Activated naive CD8-positive, alpha-beta T cell (primary cell): Measurements from ENCODE around the gene NLGN1.
"Not testable (repeated sequence)": the region's sequence is repeated elsewhere in the genome, so short reads cannot be mapped to it uniquely, and the experiment has no call there.

Experiments used
- H3K27ac Mint-ChIP-seq: one replicate; pipeline ENCODE4 v1.8.0; 2021; ENCODE audit warnings: mixed read lengths
- H3K27me3 Mint-ChIP-seq: one replicate; pipeline ENCODE4 v1.8.0; 2021; ENCODE audit warnings: mixed read lengths
- H3K36me3 Mint-ChIP-seq: one replicate; pipeline ENCODE4 v1.8.0; 2021; ENCODE audit warnings: mixed read lengths
- H3K4me1 Mint-ChIP-seq: one replicate; pipeline ENCODE4 v1.8.0; 2021; ENCODE audit warnings: low read depth, mixed read lengths
- H3K4me3 Mint-ChIP-seq: one replicate; pipeline ENCODE4 v1.8.0; 2021; ENCODE audit warnings: mild to moderate bottlenecking, mixed read lengths
- H3K9me3 Mint-ChIP-seq: one replicate; pipeline ENCODE4 v1.8.0; 2021; ENCODE audit warnings: low read depth, mixed read lengths

The NLGN1 gene

DNA sequence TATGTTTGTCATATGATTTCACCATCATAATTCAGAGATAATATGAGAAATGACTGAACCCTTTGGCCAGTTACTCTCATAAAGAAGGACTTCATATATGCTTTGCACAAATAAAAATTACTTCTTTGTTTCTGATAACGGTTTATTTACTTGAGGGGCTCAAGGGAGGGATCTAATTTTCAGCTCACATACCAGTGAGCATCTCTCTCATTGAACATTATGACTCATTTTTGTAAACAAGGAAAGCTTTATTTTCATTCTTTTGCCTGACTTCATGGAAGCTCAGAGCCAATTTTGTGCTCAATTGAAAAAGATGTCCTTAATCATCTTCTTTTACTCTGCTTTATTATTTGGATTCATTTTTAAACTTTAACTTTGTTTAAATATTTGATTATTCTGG lies 5.8 kb downstream of the NLGN1 start:
- Mint-ChIP-seq H3K27ac (no peak overlapping the region), H3K36me3 (no peaks in the 10 kb centered on the region), H3K4me1 (peaks cover under 1% of the 10 kb centered on the region), H3K27me3 (peaks cover 25% of the 10 kb centered on the region), H3K4me3 (no peak overlapping the region), H3K9me3 (no peaks in the 10 kb centered on the region)

DNA sequence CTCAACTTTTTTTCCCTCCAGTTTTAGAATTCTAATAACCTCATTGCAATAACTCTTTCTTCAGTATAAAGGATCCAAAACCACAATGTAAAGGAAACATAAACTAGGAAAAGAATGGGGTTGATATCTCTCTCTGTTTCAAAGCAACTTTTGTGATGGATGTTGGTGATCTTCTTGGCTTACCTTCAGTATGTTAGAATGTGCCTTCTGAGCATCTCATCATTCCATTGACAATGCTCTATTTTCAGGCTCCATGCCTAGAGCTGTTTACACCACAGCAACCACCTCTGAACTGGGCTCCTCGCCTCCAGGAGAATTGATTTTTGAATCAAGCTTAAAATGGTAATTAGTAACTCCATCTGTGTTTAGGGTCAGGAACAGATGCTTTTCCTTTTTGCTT lies 6.6 kb downstream of the NLGN1 start:
- Mint-ChIP-seq H3K27me3 (peaks cover 20% of the 10 kb centered on the region), H3K4me1 (no peaks in the 10 kb centered on the region), H3K9me3 (no peaks in the 10 kb centered on the region), H3K36me3 (no peaks in the 10 kb centered on the region), H3K27ac (no peak overlapping the region), H3K4me3 (no peak overlapping the region)

DNA sequence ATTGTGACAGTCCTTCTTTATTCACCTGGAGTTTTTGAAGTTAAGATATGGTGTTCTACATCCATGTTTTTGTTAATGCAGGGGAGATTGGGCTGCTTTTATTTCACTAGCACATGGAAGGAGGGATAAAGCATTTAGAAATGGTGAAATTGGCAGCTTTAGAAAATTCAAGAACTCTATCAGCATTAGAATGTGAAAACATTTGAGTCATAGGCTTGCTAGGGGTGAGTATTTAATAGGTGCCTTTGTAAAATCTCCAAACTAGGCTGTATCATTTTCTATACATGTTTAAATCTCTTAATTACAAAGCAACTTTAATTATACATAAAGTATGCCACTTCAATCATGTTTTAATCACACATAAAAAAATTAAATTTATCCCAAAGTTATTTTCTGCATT lies 12.9 kb downstream of the NLGN1 start:
- Mint-ChIP-seq H3K27ac (no peak overlapping the region), H3K27me3 (peaks cover 1% of the 10 kb centered on the region), H3K4me3 (no peak overlapping the region), H3K9me3 (no peaks in the 10 kb centered on the region), H3K36me3 (no peaks in the 10 kb centered on the region), H3K4me1 (no peaks in the 10 kb centered on the region)

DNA sequence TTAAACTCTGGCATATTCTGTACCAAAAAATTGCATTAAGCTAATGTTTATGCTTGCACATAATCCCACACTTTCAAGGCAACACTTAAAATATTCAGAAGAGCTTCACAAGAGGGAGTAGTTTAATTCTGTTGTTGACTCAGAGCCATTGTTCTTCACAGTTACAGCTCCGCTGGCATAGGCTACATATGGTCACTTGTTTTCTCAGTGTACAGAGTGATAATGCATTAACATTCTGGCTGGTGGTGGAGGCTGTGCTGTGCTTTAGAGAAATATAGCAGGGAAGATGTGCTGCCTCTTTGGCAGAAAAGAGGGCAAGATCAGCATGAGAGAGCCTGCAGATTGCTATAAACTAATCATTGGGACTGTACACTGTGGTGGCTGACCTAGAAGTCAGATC lies 13.3 kb downstream of the NLGN1 start:
- no peaks in the 10 kb centered on the region for H3K4me1 Mint-ChIP-seq
- no peak overlapping the region for H3K4me3 Mint-ChIP-seq
- no peaks in the 10 kb centered on the region for H3K9me3 Mint-ChIP-seq
- H3K27ac Mint-ChIP-seq = no peak overlapping the region
- no peaks in the 10 kb centered on the region for H3K36me3 Mint-ChIP-seq
- H3K27me3 Mint-ChIP-seq = peaks cover 1% of the 10 kb centered on the region

DNA sequence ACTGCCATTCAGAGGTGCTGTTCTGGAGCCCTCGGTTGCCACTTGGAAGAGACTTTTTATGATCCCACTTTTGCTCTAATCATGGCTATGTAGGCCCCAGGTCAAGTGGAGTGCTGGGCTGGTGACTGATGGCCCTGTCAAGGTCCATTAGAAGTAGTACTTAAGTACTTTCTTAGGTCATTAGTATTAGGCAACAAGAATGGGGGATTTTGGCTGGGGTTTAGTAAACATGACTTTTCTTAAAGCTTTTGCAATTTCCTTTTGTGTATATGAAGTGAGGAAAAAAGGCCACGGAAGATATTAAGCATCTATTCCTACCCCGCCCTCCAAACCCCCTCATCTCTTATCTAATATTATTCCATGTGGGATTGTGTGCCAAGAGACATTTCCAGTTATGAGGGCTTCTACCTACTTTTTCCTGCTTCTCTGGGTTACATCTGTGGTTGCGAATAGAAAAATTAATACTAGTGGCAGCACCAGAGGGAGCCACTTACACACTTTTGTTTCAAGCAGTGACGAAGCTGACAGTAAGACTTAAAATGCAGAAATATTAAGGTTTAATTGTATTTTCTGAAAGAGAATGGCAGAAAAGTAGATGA lies 13.9 kb downstream of the NLGN1 start:
- Mint-ChIP-seq H3K9me3 (no peaks in the 10 kb centered on the region), H3K4me1 (no peaks in the 10 kb centered on the region), H3K4me3 (no peak overlapping the region), H3K36me3 (no peaks in the 10 kb centered on the region), H3K27me3 (peaks cover 1% of the 10 kb centered on the region), H3K27ac (no peak overlapping the region)

GRCh38 chr3:173416070-173416469 lies 18.5 kb downstream of the NLGN1 start:
- Mint-ChIP-seq H3K36me3 (no peaks in the 10 kb centered on the region), H3K4me3 (no peak overlapping the region), H3K27ac (no peak overlapping the region), H3K27me3 (no peaks in the 10 kb centered on the region), H3K4me1 (no peaks in the 10 kb centered on the region), H3K9me3 (no peaks in the 10 kb centered on the region)

DNA sequence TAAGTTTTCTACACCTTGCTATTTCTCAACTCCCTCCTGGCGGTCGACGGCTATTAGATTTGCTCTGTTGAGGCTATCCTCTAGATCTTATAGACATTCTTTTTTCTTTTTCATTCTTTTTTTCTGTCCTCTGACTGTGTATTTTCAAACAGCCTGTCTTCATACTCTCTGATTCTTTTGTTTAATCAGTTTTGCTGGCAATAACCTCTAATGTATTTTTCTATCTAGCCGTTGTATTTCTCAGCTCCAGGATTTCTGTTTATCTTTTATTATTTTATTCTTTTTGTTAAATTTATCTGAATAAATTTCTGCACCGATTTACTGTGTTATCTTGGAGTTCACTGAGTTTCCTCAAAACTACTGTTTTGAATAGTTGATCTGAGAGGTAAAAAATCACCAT lies 31.5 kb downstream of the NLGN1 start:
- H3K36me3 Mint-ChIP-seq = no peaks in the 10 kb centered on the region
- no peak overlapping the region for H3K27ac Mint-ChIP-seq
- no peak overlapping the region for H3K4me3 Mint-ChIP-seq

GRCh38 chr3:173429527-173429926 lies 32.0 kb downstream of the NLGN1 start:
- Mint-ChIP-seq H3K9me3 (peaks cover 27% of the 10 kb centered on the region), H3K27ac (no peak overlapping the region), H3K4me1 (no peaks in the 10 kb centered on the region), H3K36me3 (no peaks in the 10 kb centered on the region), H3K27me3 (no peaks in the 10 kb centered on the region), H3K4me3 (no peak overlapping the region)

More for the DNA sequence above, 31.5 kb downstream of the NLGN1 start:
- Mint-ChIP-seq H3K9me3 (peaks cover 28% of the 10 kb centered on the region), H3K27me3 (no peaks in the 10 kb centered on the region), H3K4me1 (no peaks in the 10 kb centered on the region)

- no peak overlapping the region for H3K4me3 Mint-ChIP-seq
- no peaks in the 10 kb centered on the region for H3K4me1 Mint-ChIP-seq
- H3K27ac Mint-ChIP-seq = no peak overlapping the region
These were observed 33.0 kb downstream of the NLGN1 start for GRCh38 chr3:173430576-173430975.

GRCh38 chr3:173439004-173439403 lies 41.5 kb downstream of the NLGN1 start:
- no peaks in the 10 kb centered on the region for H3K4me1 Mint-ChIP-seq
- H3K27ac Mint-ChIP-seq = no peak overlapping the region
- H3K36me3 Mint-ChIP-seq = no peaks in the 10 kb centered on the region

More at GRCh38 chr3:173430576-173430975, 33.0 kb downstream of the NLGN1 start:
- Mint-ChIP-seq H3K9me3 (peaks cover 23% of the 10 kb centered on the region), H3K36me3 (no peaks in the 10 kb centered on the region), H3K27me3 (no peaks in the 10 kb centered on the region)

DNA sequence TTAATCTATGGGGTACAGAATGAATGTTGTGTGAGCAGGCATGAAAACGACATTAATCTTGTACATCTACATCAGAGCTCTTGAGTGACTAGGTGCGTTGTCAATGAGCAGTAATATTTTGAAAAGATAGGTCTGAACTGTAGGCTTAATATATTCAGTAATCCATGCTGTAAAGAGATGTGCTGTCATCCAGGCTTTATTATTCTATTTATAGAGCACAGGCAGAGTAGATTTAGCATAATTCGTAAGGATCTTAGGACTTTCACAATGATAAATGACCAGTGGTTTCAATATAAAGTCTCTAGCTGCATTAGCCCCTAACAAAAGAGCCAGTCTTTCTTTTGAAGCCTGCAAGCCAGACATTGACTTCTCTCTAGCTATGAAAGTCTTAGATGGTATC lies 43.0 kb downstream of the NLGN1 start:
- H3K27ac Mint-ChIP-seq = no peak overlapping the region
- no peaks in the 10 kb centered on the region for H3K4me1 Mint-ChIP-seq
- H3K27me3 Mint-ChIP-seq = no peaks in the 10 kb centered on the region
- H3K36me3 Mint-ChIP-seq = no peaks in the 10 kb centered on the region
- H3K4me3 Mint-ChIP-seq = no peak overlapping the region
- H3K9me3 Mint-ChIP-seq = no peaks in the 10 kb centered on the region

More at GRCh38 chr3:173439004-173439403, 41.5 kb downstream of the NLGN1 start:
- Mint-ChIP-seq H3K9me3 (no peaks in the 10 kb centered on the region), H3K27me3 (no peaks in the 10 kb centered on the region), H3K4me3 (no peak overlapping the region)

GRCh38 chr3:173451561-173451960 lies 54.0 kb downstream of the NLGN1 start:
- not testable (repeated sequence) for H3K27me3 Mint-ChIP-seq, H3K36me3 Mint-ChIP-seq, H3K4me3 Mint-ChIP-seq, H3K27ac Mint-ChIP-seq, H3K4me1 Mint-ChIP-seq
- peaks cover 16% of the 10 kb centered on the region for H3K9me3 Mint-ChIP-seq

DNA sequence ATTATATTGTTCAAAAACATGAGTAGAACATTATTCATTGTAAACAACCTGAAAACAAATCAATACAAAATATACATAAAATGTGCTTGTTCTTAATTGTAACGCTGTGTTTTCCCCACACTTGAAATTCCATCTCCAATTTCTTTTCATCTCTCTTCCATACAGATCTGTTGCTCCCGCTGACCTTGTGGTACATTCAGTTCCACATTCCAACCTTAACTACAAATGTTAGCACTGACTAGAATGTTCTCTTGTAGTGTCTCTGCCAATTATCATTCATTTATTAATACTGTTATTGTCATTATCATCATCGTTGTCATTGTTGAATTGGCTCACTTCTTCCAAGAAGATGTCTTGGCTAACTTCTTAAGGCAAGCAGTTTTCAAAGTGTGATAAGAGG lies 65.7 kb downstream of the NLGN1 start:
- Mint-ChIP-seq H3K4me3 (no peak overlapping the region), H3K4me1 (no peaks in the 10 kb centered on the region), H3K27ac (no peak overlapping the region), H3K36me3 (no peaks in the 10 kb centered on the region), H3K9me3 (no peaks in the 10 kb centered on the region), H3K27me3 (no peaks in the 10 kb centered on the region)

DNA sequence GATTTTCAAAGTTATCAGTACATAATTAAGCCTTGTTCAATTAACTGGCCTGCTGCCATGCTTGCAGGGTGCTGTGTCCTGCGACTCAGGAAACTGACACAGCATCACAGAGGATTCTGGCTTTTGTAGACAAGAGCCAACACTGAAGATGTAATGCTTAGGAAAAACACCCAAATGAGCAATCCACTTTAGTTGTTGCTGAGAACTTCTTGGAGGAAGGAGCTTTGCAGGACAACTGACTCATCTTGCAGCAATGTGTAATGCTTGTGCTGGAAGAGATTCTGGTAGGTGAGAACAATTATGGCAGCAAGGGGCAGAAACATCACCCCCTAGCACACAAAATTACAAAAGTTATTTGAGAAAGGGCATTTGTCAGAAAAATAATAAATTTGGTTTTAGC lies 67.6 kb downstream of the NLGN1 start:
- no peaks in the 10 kb centered on the region for H3K27me3 Mint-ChIP-seq
- no peaks in the 10 kb centered on the region for H3K36me3 Mint-ChIP-seq
- no peaks in the 10 kb centered on the region for H3K9me3 Mint-ChIP-seq
- no peak overlapping the region for H3K4me3 Mint-ChIP-seq
- H3K27ac Mint-ChIP-seq = no peak overlapping the region
- H3K4me1 Mint-ChIP-seq = no peaks in the 10 kb centered on the region

DNA sequence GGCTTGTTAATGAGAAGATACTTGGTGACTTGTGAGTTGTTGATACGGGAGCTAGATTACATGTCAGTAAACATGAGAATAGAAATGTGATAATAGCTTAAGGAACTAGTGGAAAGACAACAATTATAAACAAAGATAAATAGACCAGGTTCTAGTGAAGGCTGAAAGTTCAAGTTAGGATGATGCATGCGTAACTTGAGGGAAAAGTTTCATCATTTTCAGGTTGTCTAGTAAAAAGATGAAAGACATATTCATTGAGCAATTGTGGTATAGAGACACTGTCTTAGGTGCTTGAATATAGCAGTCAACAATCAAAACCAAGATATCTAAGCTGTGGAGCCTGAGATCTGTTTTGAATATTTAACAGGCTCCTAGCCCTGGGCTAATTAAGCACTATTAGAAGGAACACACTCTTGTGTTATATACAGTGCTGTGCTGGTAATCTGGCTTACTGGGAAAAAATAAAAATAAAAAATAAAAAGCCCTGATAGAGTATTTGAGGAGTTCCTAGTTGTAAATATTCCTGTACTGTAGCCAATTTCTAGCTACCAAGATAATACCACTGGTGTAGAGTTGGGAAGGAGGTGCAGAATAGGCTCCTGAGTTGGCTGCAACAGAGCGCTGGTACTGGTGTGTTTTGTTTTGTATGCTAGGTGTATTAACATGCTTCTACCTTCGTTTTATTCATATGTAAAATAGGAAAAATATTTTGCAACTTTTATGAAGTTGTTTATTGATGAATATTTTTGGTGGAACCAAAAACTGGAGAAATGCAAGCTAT lies 68.5 kb downstream of the NLGN1 start:
- Mint-ChIP-seq H3K4me1 (no peaks in the 10 kb centered on the region), H3K27me3 (no peaks in the 10 kb centered on the region)

GRCh38 chr3:173467501-173467900 lies 70.0 kb downstream of the NLGN1 start:
- Mint-ChIP-seq H3K9me3 (no peaks in the 10 kb centered on the region), H3K27me3 (no peaks in the 10 kb centered on the region), H3K4me1 (no peaks in the 10 kb centered on the region), H3K4me3 (no peak overlapping the region), H3K36me3 (no peaks in the 10 kb centered on the region), H3K27ac (no peak overlapping the region)

More for the DNA sequence above, 68.5 kb downstream of the NLGN1 start:
- no peak overlapping the region for H3K4me3 Mint-ChIP-seq
- H3K27ac Mint-ChIP-seq = no peak overlapping the region
- H3K36me3 Mint-ChIP-seq = no peaks in the 10 kb centered on the region
- H3K9me3 Mint-ChIP-seq = no peaks in the 10 kb centered on the region
